ENCODE data around the gene ZNF611. TPM values are rescaled to one million over a fixed set of nuclear protein-coding genes. Genes with fewer than 3 reads are reported as not detected.
"Not testable (repeated sequence)": the region's sequence is repeated elsewhere in the genome, so short reads cannot be mapped to it uniquely, and the experiment has no call there.

Gene ZNF611
- total and polyA plus RNA-seq, 7 donors = 1.4 to 9.2 (median 4.1) TPM

GRCh38 chr19:52695996-52696395, 38.8 kb downstream of the ZNF611 start:
- intact Hi-C loops (cut with DNase I) = no loop called here
- peaks cover 4% of the 10 kb centered on the region for H3K4me1 ChIP-seq
- WGBS, 3 donors = 27 to 44% (median 40%) methylated on average over 1 of the region's 1 CpG
- no peak for TF ChIP-seq CTCF (IDR thresholded peaks at IDR 0.05)
- H3K4me3 ChIP-seq = no peak overlapping the region
- H3K27me3 ChIP-seq (ENCODE audit: insufficient read depth in 3 of 3, low read length in 2 of 3) = peaks cover 0 to 12% (median 0%) of the 10 kb centered on the region in 3 donors
- DNase-seq = no peak
- H3K9me3 ChIP-seq = no peaks in the 10 kb centered on the region
- H3K27ac ChIP-seq = no peak overlapping the region
- H3K36me3 ChIP-seq (ENCODE audit: insufficient read depth in 1 of 2, low read depth in 1 of 2) = no peaks in the 10 kb centered on the region
- ATAC-seq = no peak

GRCh38 chr19:52694921-52695320, 39.9 kb downstream of the ZNF611 start:
- Histone ChIP-seq H3K4me1 (peaks cover 4% of the 10 kb centered on the region), H3K27ac (no peak overlapping the region), H3K4me3 (no peak overlapping the region), H3K9me3 (no peaks in the 10 kb centered on the region), H3K36me3 (ENCODE audit: insufficient read depth in 1 of 2, low read depth in 1 of 2) (no peaks in the 10 kb centered on the region), H3K27me3 (ENCODE audit: insufficient read depth in 3 of 3, low read length in 2 of 3) (peaks cover 0 to 12% (median 0%) of the 10 kb centered on the region in 3 donors)
- ATAC-seq (no peak), DNase-seq (no peak)
- intact Hi-C loops (cut with DNase I) = no loop called here
- WGBS, 3 donors = 92 to 94% (median 93%) methylated on average over 11 of the region's 11 CpGs
- no peak for TF ChIP-seq CTCF (IDR thresholded peaks at IDR 0.05)

- intact Hi-C loops (cut with DNase I); H3K9me3 ChIP-seq; H3K36me3 ChIP-seq (ENCODE audit: insufficient read depth in 1 of 2, low read depth in 1 of 2); ATAC-seq; DNase-seq; H3K4me1 ChIP-seq; H3K27ac ChIP-seq; H3K4me3 ChIP-seq: not testable (repeated sequence)
- 84 to 91% (median 90%) methylated on average over 3 of the region's 3 CpGs for WGBS, 3 donors
- peaks cover 0 to 12% (median 0%) of the 10 kb centered on the region in 3 donors for H3K27me3 ChIP-seq (ENCODE audit: insufficient read depth in 3 of 3, low read length in 2 of 3)
Measured at GRCh38 chr19:52694281-52694680, 40.6 kb downstream of the ZNF611 start.

GRCh38 chr19:52692431-52693008, 42.3 kb downstream of the ZNF611 start:
- Histone ChIP-seq H3K4me1 (peaks cover 4% of the 10 kb centered on the region), H3K36me3 (ENCODE audit: insufficient read depth in 1 of 2, low read depth in 1 of 2) (no peaks in the 10 kb centered on the region), H3K27ac (no peak overlapping the region), H3K4me3 (no peak overlapping the region), H3K9me3 (no peaks in the 10 kb centered on the region), H3K27me3 (ENCODE audit: insufficient read depth in 3 of 3, low read length in 2 of 3) (peaks cover 0 to 12% (median 0%) of the 10 kb centered on the region in 3 donors)
- no peak for DNase-seq
- TF ChIP-seq CTCF (IDR thresholded peaks at IDR 0.05) = no peak
- ATAC-seq = no peak
- intact Hi-C loops (cut with DNase I) = no loop called here
- WGBS, 3 donors = 82 to 89% (median 85%) methylated on average over 8 of the region's 8 CpGs

GRCh38 chr19:52691737-52692136, 43.1 kb downstream of the ZNF611 start:
- peaks cover 0 to 12% (median 0%) of the 10 kb centered on the region in 3 donors for H3K27me3 ChIP-seq (ENCODE audit: insufficient read depth in 3 of 3, low read length in 2 of 3)
- H3K4me3 ChIP-seq = no peak overlapping the region
- no peak overlapping the region for H3K27ac ChIP-seq
- no peaks in the 10 kb centered on the region for H3K9me3 ChIP-seq
- peaks cover 4% of the 10 kb centered on the region for H3K4me1 ChIP-seq
- DNase-seq (no peak), ATAC-seq (no peak)
- no peak for TF ChIP-seq CTCF (IDR thresholded peaks at IDR 0.05)
- WGBS, 3 donors = 35 to 47% (median 41%) methylated on average over 2 of the region's 2 CpGs
- no peaks in the 10 kb centered on the region for H3K36me3 ChIP-seq (ENCODE audit: insufficient read depth in 1 of 2, low read depth in 1 of 2)
- intact Hi-C loops (cut with DNase I) = loop anchor here in 1 of 2 donors (2.0 kb wide), 1 partner anchor 43 kb away; the partner anchor contains the start of gene ZNF611
